ENCODE measurements around the gene LTB4R2. TPM values are rescaled to one million over a fixed set of nuclear protein-coding genes. Genes with fewer than 3 reads are reported as not detected.

Gene LTB4R2
- total RNA-seq, 1 experiment from 2014 or later = 12.9 TPM

DNA sequence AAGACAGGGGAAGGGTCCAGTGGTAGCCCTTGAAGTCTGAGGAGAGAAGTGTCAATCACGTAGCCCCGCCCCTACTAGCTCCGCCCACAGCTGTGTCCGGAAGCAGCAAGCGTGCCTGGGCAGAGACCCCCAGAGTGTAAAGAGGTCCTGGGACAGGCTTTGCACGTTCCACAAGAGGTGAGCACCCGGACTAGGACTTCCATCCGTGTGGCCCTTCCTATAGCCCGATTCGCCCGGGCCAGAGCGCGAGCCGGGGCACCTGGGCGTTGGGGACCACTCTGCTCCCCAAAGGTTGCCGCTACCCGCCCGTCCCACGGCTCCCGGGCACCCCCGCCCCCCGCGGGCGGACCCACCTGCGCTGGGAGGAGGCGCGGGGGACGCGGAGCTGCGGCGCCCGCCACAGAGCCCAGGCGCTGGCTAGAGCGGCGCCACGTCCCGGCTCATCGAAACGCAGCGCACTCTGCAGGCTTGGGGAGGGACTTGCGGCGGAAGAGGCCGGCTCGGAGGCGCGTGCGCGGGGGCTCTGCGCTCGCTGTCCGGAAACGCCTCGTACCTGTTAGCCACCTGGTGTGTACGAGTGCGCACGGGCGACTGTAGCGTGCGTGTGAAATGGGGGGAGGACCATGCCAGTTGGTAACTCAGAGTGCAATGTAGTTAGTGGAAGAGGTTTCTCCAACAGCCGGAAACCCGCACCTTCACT is 38.7 kb upstream of the LTB4R2 start, which contains the start of gene RABGGTA (continued):
- TF ChIP-seq HMGXB4 (CRISPR knock-in tag; IDR thresholded peaks at IDR 0.05) = peak; percentile 99
- no peak for TF ChIP-seq ZNF138 (CRISPR knock-in tag; conservative IDR thresholded peaks at IDR 0.05)
- TF ChIP-seq, protein P1, sequence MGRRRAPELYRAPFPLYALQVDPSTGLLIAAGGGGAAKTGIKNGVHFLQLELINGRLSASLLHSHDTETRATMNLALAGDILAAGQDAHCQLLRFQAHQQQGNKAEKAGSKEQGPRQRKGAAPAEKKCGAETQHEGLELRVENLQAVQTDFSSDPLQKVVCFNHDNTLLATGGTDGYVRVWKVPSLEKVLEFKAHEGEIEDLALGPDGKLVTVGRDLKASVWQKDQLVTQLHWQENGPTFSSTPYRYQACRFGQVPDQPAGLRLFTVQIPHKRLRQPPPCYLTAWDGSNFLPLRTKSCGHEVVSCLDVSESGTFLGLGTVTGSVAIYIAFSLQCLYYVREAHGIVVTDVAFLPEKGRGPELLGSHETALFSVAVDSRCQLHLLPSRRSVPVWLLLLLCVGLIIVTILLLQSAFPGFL (CRISPR knock-in tag; IDR thresholded peaks at IDR 0.05; ENCODE audit: borderline replicate concordance) = no peak
- 0 out of 2 replicates have a peak, but pooled peaks have one; percentile 68 for TF ChIP-seq ZMAT4 (CRISPR knock-in tag; IDR thresholded peaks at IDR 0.05)
- no peak for TF ChIP-seq FOXJ3 (CRISPR knock-in tag; IDR thresholded peaks at IDR 0.05; ENCODE audit: borderline replicate concordance)
- TF ChIP-seq RORB (CRISPR knock-in tag; IDR thresholded peaks at IDR 0.05) = no peak
- TF ChIP-seq, protein P2, sequence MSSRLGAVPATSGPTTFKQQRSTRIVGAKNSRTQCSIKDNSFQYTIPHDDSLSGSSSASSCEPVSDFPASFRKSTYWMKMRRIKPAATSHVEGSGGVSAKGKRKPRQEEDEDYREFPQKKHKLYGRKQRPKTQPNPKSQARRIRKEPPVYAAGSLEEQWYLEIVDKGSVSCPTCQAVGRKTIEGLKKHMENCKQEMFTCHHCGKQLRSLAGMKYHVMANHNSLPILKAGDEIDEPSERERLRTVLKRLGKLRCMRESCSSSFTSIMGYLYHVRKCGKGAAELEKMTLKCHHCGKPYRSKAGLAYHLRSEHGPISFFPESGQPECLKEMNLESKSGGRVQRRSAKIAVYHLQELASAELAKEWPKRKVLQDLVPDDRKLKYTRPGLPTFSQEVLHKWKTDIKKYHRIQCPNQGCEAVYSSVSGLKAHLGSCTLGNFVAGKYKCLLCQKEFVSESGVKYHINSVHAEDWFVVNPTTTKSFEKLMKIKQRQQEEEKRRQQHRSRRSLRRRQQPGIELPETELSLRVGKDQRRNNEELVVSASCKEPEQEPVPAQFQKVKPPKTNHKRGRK (CRISPR knock-in tag; IDR thresholded peaks at IDR 0.05; ENCODE audit: borderline replicate concordance) = 0 out of 2 replicates have a peak, but pooled peaks have one; percentile 40
- peak; percentile 69; the same call in 1 of the 2 replicates for TF ChIP-seq RELA (CRISPR knock-in tag; IDR thresholded peaks at IDR 0.05; ENCODE audit: borderline replicate concordance)
- no peak for TF ChIP-seq ZNF317 (CRISPR knock-in tag; IDR thresholded peaks at IDR 0.05; ENCODE audit: borderline replicate concordance, low read depth)
- TF ChIP-seq FOXK1 (CRISPR knock-in tag; IDR thresholded peaks at IDR 0.05) = peak; percentile 89
- 0 out of 2 replicates have a peak, but pooled peaks have one; percentile 60 for TF ChIP-seq KAT7 (CRISPR knock-in tag; IDR thresholded peaks at IDR 0.05; ENCODE audit: borderline replicate concordance)
- TF ChIP-seq NR2C2 (CRISPR knock-in tag; IDR thresholded peaks at IDR 0.05) = no peak
- TF ChIP-seq, protein P3, sequence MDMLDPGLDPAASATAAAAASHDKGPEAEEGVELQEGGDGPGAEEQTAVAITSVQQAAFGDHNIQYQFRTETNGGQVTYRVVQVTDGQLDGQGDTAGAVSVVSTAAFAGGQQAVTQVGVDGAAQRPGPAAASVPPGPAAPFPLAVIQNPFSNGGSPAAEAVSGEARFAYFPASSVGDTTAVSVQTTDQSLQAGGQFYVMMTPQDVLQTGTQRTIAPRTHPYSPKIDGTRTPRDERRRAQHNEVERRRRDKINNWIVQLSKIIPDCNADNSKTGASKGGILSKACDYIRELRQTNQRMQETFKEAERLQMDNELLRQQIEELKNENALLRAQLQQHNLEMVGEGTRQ (CRISPR knock-in tag; IDR thresholded peaks at IDR 0.05) = peak; percentile 47; the same call in 1 of the 2 replicates
- peak; percentile 76; the same call in 1 of the 2 replicates for TF ChIP-seq E2F5 (CRISPR knock-in tag; IDR thresholded peaks at IDR 0.05)
- TF ChIP-seq, protein P4, sequence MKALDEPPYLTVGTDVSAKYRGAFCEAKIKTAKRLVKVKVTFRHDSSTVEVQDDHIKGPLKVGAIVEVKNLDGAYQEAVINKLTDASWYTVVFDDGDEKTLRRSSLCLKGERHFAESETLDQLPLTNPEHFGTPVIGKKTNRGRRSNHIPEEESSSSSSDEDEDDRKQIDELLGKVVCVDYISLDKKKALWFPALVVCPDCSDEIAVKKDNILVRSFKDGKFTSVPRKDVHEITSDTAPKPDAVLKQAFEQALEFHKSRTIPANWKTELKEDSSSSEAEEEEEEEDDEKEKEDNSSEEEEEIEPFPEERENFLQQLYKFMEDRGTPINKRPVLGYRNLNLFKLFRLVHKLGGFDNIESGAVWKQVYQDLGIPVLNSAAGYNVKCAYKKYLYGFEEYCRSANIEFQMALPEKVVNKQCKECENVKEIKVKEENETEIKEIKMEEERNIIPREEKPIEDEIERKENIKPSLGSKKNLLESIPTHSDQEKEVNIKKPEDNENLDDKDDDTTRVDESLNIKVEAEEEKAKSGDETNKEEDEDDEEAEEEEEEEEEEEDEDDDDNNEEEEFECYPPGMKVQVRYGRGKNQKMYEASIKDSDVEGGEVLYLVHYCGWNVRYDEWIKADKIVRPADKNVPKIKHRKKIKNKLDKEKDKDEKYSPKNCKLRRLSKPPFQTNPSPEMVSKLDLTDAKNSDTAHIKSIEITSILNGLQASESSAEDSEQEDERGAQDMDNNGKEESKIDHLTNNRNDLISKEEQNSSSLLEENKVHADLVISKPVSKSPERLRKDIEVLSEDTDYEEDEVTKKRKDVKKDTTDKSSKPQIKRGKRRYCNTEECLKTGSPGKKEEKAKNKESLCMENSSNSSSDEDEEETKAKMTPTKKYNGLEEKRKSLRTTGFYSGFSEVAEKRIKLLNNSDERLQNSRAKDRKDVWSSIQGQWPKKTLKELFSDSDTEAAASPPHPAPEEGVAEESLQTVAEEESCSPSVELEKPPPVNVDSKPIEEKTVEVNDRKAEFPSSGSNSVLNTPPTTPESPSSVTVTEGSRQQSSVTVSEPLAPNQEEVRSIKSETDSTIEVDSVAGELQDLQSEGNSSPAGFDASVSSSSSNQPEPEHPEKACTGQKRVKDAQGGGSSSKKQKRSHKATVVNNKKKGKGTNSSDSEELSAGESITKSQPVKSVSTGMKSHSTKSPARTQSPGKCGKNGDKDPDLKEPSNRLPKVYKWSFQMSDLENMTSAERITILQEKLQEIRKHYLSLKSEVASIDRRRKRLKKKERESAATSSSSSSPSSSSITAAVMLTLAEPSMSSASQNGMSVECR (CRISPR knock-in tag; IDR thresholded peaks at IDR 0.05; ENCODE audit: borderline replicate concordance) = peak; percentile 83
- 0 out of 2 replicates have a peak, but pooled peaks have one; percentile 19 for TF ChIP-seq TP53 (CRISPR knock-in tag; IDR thresholded peaks at IDR 0.05)
- no peak; the same call in 1 of the 2 replicates for TF ChIP-seq NFYB (CRISPR knock-in tag; conservative IDR thresholded peaks at IDR 0.05; ENCODE audit: low read depth)
- peak; percentile 79 for TF ChIP-seq CREM (CRISPR knock-in tag; IDR thresholded peaks at IDR 0.05)
- peak; percentile 92 for TF ChIP-seq SP1 (CRISPR knock-in tag; conservative IDR thresholded peaks at IDR 0.05)
- peak; percentile 95 for TF ChIP-seq MYBL2 (CRISPR knock-in tag; IDR thresholded peaks at IDR 0.05)
- TF ChIP-seq, protein P5, sequence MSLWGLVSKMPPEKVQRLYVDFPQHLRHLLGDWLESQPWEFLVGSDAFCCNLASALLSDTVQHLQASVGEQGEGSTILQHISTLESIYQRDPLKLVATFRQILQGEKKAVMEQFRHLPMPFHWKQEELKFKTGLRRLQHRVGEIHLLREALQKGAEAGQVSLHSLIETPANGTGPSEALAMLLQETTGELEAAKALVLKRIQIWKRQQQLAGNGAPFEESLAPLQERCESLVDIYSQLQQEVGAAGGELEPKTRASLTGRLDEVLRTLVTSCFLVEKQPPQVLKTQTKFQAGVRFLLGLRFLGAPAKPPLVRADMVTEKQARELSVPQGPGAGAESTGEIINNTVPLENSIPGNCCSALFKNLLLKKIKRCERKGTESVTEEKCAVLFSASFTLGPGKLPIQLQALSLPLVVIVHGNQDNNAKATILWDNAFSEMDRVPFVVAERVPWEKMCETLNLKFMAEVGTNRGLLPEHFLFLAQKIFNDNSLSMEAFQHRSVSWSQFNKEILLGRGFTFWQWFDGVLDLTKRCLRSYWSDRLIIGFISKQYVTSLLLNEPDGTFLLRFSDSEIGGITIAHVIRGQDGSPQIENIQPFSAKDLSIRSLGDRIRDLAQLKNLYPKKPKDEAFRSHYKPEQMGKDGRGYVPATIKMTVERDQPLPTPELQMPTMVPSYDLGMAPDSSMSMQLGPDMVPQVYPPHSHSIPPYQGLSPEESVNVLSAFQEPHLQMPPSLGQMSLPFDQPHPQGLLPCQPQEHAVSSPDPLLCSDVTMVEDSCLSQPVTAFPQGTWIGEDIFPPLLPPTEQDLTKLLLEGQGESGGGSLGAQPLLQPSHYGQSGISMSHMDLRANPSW (CRISPR knock-in tag; conservative IDR thresholded peaks at IDR 0.05; ENCODE audit: low read depth) = no peak
- peak; percentile 95 for TF ChIP-seq FOXP1 (CRISPR knock-in tag; IDR thresholded peaks at IDR 0.05; ENCODE audit: borderline replicate concordance)

Data from WTC11 (cell line).